GM12878 (cell line): ENCODE results near the gene KLHL3. TPM values are rescaled to one million over a fixed set of nuclear protein-coding genes. Genes with fewer than 3 reads are reported as not detected.

ENCODE experiments used
- ATAC-seq: fragments of 200-7000 bp; cut with Tn5 transposase; 3 replicates; pipeline ENCODE4 v1.9.1; 2020; ENCODE audit warnings: mild to moderate bottlenecking, moderate library complexity
- BruUV-seq: library from RNA; stranded (reverse); fragments of 400-500 nt; replicated peaks from 2 replicates; lab custom pipeline; 2021; lab: Mats Ljungman, UMichigan
- CTCF ChIA-PET: fragments of 300-600 bp; sonication (Branson Sonifier 250); formaldehyde crosslinking; extraction: SDS; loops from one replicate; lab custom pipeline; 2021; ENCODE audit warnings: inconsistent platforms; lab: Yijun Ruan, JAX
- POLR2A ChIA-PET: fragments of 350-600 bp; formaldehyde crosslinking; extraction: SDS; loops from one replicate; lab custom pipeline; 2021; ENCODE audit warnings: inconsistent platforms; lab: Charles Lee
- RAD21 ChIA-PET: fragments of 300-600 bp; sonication (Branson Sonifier 250); formaldehyde crosslinking; loops from one replicate; lab custom pipeline; 2023; ENCODE audit warnings: antibody characterized with exemption; ENCODE audit not compliant: unreplicated experiment; lab: Charles Lee
- SMC1A ChIA-PET: fragments of 300-600 bp; sonication (Branson Sonifier 250); formaldehyde crosslinking; loops from one replicate; lab custom pipeline; 2023; ENCODE audit not compliant: unreplicated experiment, uncharacterized antibody; lab: Charles Lee
- DNase-seq: peaks from one replicate; pipeline ENCODE4 v3.0.0-alpha.2; 2011; ENCODE audit warnings: low read depth, low spot score
- FAIRE-seq: peaks from 3 replicates; lab custom pipeline; 2011; peaks lifted over from hg19 to GRCh38; lab: Jason Lieb, UNC
- H2AFZ ChIP-seq: 2 replicates; pipeline ENCODE4 v1.6.0; 2011; ENCODE audit warnings: low read depth, low read length, control low read depth; ENCODE audit not compliant: control insufficient read depth
- H3K27ac ChIP-seq: 2 replicates; pipeline ENCODE4 v1.5.1; 2011; ENCODE audit warnings: control low read depth; ENCODE audit not compliant: control insufficient read depth, insufficient read depth
- H3K27me3 ChIP-seq, 2 experiments: replicated peaks in 1 of 2; 2 replicates each; pipeline versions ENCODE4 v1.6.0 to v1.6.1; 2011; ENCODE audit warnings: low read length in 1 of 2; ENCODE audit not compliant: control insufficient read depth in 2 of 2, insufficient read depth in 2 of 2
- H3K36me3 ChIP-seq, 2 experiments: 2 replicates each; pipeline ENCODE4 v1.5.1; 2011; ENCODE audit warnings: low read length in 1 of 2; ENCODE audit not compliant: control insufficient read depth in 2 of 2, insufficient read depth in 2 of 2
- H3K4me1 ChIP-seq: 2 replicates; pipeline ENCODE4 v1.6.1; 2011; ENCODE audit warnings: mild to moderate bottlenecking, low read length, moderate library complexity, mixed read lengths; ENCODE audit not compliant: control insufficient read depth, insufficient read depth
- H3K4me2 ChIP-seq: 2 replicates; pipeline ENCODE4 v1.6.0; 2011; ENCODE audit warnings: control low read depth; ENCODE audit not compliant: control insufficient read depth, insufficient read depth
- H3K4me3 ChIP-seq: fragments of 200-600 bp; sonication (generic); 2 replicates; pipeline ENCODE4 v1.5.1; 2016
- H3K79me2 ChIP-seq: 2 replicates; pipeline ENCODE4 v1.6.0; 2011; ENCODE audit warnings: low read length; ENCODE audit not compliant: control insufficient read depth, insufficient read depth
- H3K9ac ChIP-seq: 2 replicates; pipeline ENCODE4 v1.8.0; 2011; ENCODE audit warnings: low read length, control low read depth, mixed read lengths; ENCODE audit not compliant: control insufficient read depth, insufficient read depth
- H3K9me3 ChIP-seq: replicated peaks from 3 replicates; pipeline ENCODE4 v1.5.1; 2011; ENCODE audit warnings: mild to moderate bottlenecking, low read length; ENCODE audit not compliant: control insufficient read depth, insufficient read depth
- H4K20me1 ChIP-seq: 2 replicates; pipeline ENCODE4 v1.6.0; 2011; ENCODE audit not compliant: control insufficient read depth, insufficient read depth
- ATF7 ChIP-seq: fragments of 450-650 bp; IDR thresholded peaks from 2 replicates; pipeline ENCODE4 v1.6.1; 2016; ENCODE audit warnings: low read depth, mild to moderate bottlenecking
- BCLAF1 ChIP-seq: fragments of 450-650 bp; IDR thresholded peaks from 2 replicates; pipeline ENCODE4 v1.6.1; 2017; ENCODE audit warnings: antibody characterized with exemption, mild to moderate bottlenecking, moderate library complexity
- IRF3 ChIP-seq: fragments of 450-650 bp; IDR thresholded peaks from 2 replicates; pipeline ENCODE4 v1.6.1; 2014; ENCODE audit warnings: mild to moderate bottlenecking
- NBN ChIP-seq: fragments of 450-650 bp; IDR thresholded peaks from 2 replicates; pipeline ENCODE4 v1.6.1; 2016
- NFYA ChIP-seq: IDR thresholded peaks from 2 replicates; pipeline ENCODE4 v1.6.1; 2011; ENCODE audit warnings: low read depth, mild to moderate bottlenecking, low read length, improper control_type of control experiment, borderline replicate concordance
- NR2C2 ChIP-seq: IDR thresholded peaks from 2 replicates; pipeline ENCODE4 v1.6.1; 2011; ENCODE audit warnings: borderline replicate concordance, low read depth; ENCODE audit not compliant: control insufficient read depth, insufficient read length
- PAX5 ChIP-seq: IDR thresholded peaks from 2 replicates; pipeline ENCODE4 v1.6.1; 2011; ENCODE audit warnings: low read depth, low read length, borderline replicate concordance
- SMAD5 ChIP-seq: IDR thresholded peaks from 2 replicates; pipeline ENCODE4 v1.6.1; 2016; ENCODE audit warnings: antibody characterized with exemption, low read depth
- SP1 ChIP-seq: IDR thresholded peaks from one replicate; pipeline ENCODE4 v1.6.1; 2011; ENCODE audit warnings: low read depth, low read length
- ZBTB4 ChIP-seq: fragments of 450-650 bp; formaldehyde crosslinking; IDR thresholded peaks from 2 replicates; pipeline ENCODE4 v1.4.0; 2022; ENCODE audit warnings: mild to moderate bottlenecking, moderate library complexity
- ZNF687 ChIP-seq: fragments of 450-650 bp; IDR thresholded peaks from 2 replicates; pipeline ENCODE4 v1.6.1; 2017; ENCODE audit warnings: mild to moderate bottlenecking, moderate library complexity
- ZSCAN29 ChIP-seq: fragments of 450-650 bp; IDR thresholded peaks from 2 replicates; pipeline ENCODE4 v1.6.1; 2017; ENCODE audit warnings: mild to moderate bottlenecking, moderate library complexity
- WGBS: methylation state at CpG from one replicate; pipeline ENCODE4 v1.1.6; 2016; ENCODE audit warnings: low lambda C conversion rate; ENCODE audit not compliant: insufficient replicate concordance, insufficient coverage; ENCODE audit errors: missing lambda C conversion rate; 5-methylcytosine and 5-hydroxymethylcytosine counted together
- in situ Hi-C: fragments of 300-500 bp; cut with MboI; formaldehyde crosslinking; loops from 9 replicates; pipeline ENCODE4 v1.14.3; 2018; ENCODE audit warnings: mixed read lengths
- intact Hi-C: fragments of 100-400 bp; cut with micrococcal nuclease; formaldehyde crosslinking; loops from one replicate; pipeline ENCODE4 v1.14.2; 2022; ENCODE audit not compliant: unreplicated experiment
- polyA plus RNA-seq, 11 experiments: library from polyadenylated mRNA; depleted of rRNA in 4 of 11; unstranded in 6 of 11; stranded (reverse) in 5 of 11; fragments of >200 nt; fragmentation: Nextera tagmentation in 4 of 11; fragmentation: Illumina TruSeq in 1 of 11; extraction: Ambion mirVana in 4 of 11; extraction: Trizol in 1 of 11; gene quantifications; 1 replicate in 1 of 11; 2 replicates in 10 of 11; pipeline versions ENCODE4 v1.2.1 to v1.2.3, GENCODE V29; 2011 to 2016; ENCODE audit warnings: inconsistent platforms in 2 of 11, missing spikeins in 2 of 11, low read depth in 1 of 11
- total RNA-seq, 4 experiments: library from RNA; depleted of rRNA in 3 of 4; stranded (reverse); fragments of >200 nt in 3 of 4; fragmentation: Illumina TruSeq in 1 of 4; extraction: Trizol in 1 of 4; gene quantifications; 2 replicates each; pipeline versions ENCODE4 v1.2.1 to v1.2.3, GENCODE V29; 2013 to 2021

Gene KLHL3
- total and polyA plus RNA-seq, 10 of the 15 experiments (the other 5 are each of a cell fraction or from before 2014, with no cell fraction given) = 1.7 to 11.7 (median 5.6) TPM

GRCh38 chr5:137610598-137610997, 125.3 kb downstream of the KLHL3 start (continued):
- TF ChIP-seq BCLAF1 = no peak
- no peak for TF ChIP-seq NR2C2
- no peak for TF ChIP-seq SMAD5
- no peak for TF ChIP-seq NBN
- TF ChIP-seq PAX5 = no peak
- TF ChIP-seq, all 136 proteins: peak for 0

- Histone ChIP-seq H3K4me1 (no peaks in the 10 kb centered on the region), H3K79me2 (no peaks in the 10 kb centered on the region), H3K27ac (no peak overlapping the region), H3K9ac (no peak overlapping the region), H3K9me3 (no peaks in the 10 kb centered on the region), H3K27me3 (peaks cover 1 to 10% of the 10 kb centered on the region in 2 experiments; a peak in 3 of 4 replicates), H3K4me3 (no peak overlapping the region), H3K4me2 (no peak overlapping the region), H2AFZ (no peak overlapping the region), H4K20me1 (no peaks in the 10 kb centered on the region), H3K36me3 (no peaks in the 10 kb centered on the region)
- intact Hi-C loops = no loop called here
- in situ Hi-C loops = no loop called here
- WGBS = 23% methylated on average over 2 of the region's 2 CpGs
- DNase-seq (no peak), FAIRE-seq (no peak), ATAC-seq (no peak)
- POLR2A ChIA-PET = no interaction called here
- CTCF ChIA-PET = interaction anchor here (1.0 kb wide), 1 partner anchor 20 kb away, joined by 4 read pairs; no protein-coding TSS in a partner anchor
- RAD21 ChIA-PET = no interaction called here
- no TSS peak for BruUV-seq
- SMC1A ChIA-PET = interaction anchor here (1.0 kb wide), 1 partner anchor 119 kb away, joined by 3 read pairs; no protein-coding TSS in a partner anchor
- no peak for TF ChIP-seq IRF3
- no peak for TF ChIP-seq NFYA
- no peak for TF ChIP-seq ZSCAN29
- TF ChIP-seq SP1 = no peak
- no peak for TF ChIP-seq ATF7
- no peak for TF ChIP-seq ZBTB4
- TF ChIP-seq ZNF687 = no peak
Observed at GRCh38 chr5:137609127-137609526, 126.8 kb downstream of the KLHL3 start.
